Body of pancreas (tissue), 4 donors: ENCODE results near the gene TRMT1.

ENCODE experiments used
- CTCF ChIP-seq, 7 experiments: fragments of 450-650 bp in 4 of 7; fragments of 200-600 bp in 3 of 7; sonication (generic) in 3 of 7; IDR thresholded peaks; one replicate each; pipeline ENCODE4 v1.5.1; 2016 to 2019; ENCODE audit warnings: antibody characterized with exemption in 7 of 7
- POLR2A ChIP-seq, 3 donors: fragments of 450-650 bp; IDR thresholded peaks; one replicate each; pipeline ENCODE4 v1.6.1; 2016; ENCODE audit warnings: antibody characterized with exemption in 3 of 3, mild to moderate bottlenecking in 2 of 3

GRCh38 chr19:13150931-13151604 is 34.5 kb upstream of the TRMT1 start:
- TF ChIP-seq CTCF (IDR thresholded peaks at IDR 0.05) (no peak), POLR2A (IDR thresholded peaks at IDR 0.05) (no peak)
